ENCODE data around the gene CUL7. TPM values are rescaled to one million over a fixed set of nuclear protein-coding genes. Genes with fewer than 3 reads are reported as not detected.

CUL7 gene
- total and polyA plus RNA-seq, 10 of the 15 experiments (the other 5 are each of a cell fraction or from before 2014, with no cell fraction given): 0.66 to 18.4 (median 10.9) TPM

DNA sequence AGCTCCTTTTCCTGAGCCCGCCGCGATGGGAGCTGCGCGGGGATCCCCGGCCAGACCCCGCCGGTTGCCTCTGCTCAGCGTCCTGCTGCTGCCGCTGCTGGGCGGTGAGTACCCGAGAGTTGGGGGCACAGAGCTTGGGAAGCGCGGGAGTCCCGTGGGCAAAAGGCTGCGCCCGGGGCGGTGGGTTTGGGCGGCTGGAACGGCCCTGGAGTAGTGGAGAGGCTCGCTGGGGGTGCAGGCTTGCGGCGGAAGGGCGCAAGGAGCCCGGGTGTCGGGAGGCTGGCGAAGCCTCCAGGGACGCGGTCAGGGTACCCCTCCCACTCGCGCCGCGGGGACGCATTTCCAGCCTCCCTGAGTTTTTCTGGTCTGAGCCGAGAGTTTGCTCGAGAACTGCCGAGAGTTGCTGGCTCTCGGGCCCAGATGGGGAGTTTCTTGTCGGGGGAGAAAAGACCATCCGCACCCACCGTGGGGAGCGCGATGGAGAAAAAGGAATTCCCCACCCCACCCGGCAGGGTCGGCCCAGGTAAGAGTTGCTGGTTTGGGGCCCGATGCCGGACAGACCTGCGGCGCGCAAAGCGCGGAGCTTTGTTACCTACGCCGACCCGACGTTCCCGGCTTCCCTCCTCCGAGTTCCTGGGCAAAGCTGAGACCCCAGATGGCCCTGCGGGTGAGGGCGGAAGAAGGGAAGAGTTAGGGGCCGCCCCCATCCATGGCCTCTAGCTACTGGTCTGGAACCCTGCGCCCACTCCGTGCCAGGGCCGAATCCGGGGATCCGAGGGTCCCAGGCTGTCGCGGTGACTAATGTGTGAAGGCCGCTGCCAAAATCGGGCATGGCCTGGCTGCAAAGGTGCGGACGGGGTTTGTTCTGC is 23.0 kb upstream of the CUL7 start (continued):
- TF ChIP-seq IKZF2 (IDR thresholded peaks at IDR 0.05): 0 out of 4 replicates have a peak, but pooled peaks of 1 of the 2 experiments have one; percentile 19
- TF ChIP-seq NRF1 (conservative IDR thresholded peaks at IDR 0.05; ENCODE audit: low read depth, low read length): no peak
- TF ChIP-seq EED (IDR thresholded peaks at IDR 0.05; ENCODE audit: low read depth): 0 out of 2 replicates have a peak, but pooled peaks have one; percentile 7
- no peak for TF ChIP-seq ATF7 (IDR thresholded peaks at IDR 0.05; ENCODE audit: low read depth)
- no peak for TF ChIP-seq TCF12 (IDR thresholded peaks at IDR 0.05; ENCODE audit: low read depth, low read length)
- TF ChIP-seq HDAC6 (IDR thresholded peaks at IDR 0.05; ENCODE audit: unreplicated experiment): peak; percentile 100

GRCh38 chr6:43075670-43076463 is 22.2 kb upstream of the CUL7 start, which contains the start of gene PTK7:
PTK7 (plus strand) TSS chr6:43076314; CDS start chr6:43076489, 175 bp downstream.
- H4K20me1 ChIP-seq (ENCODE audit: control insufficient read depth, insufficient read depth): no peaks in the 10 kb centered on the region
- in situ Hi-C loops (cut with MboI): no loop called here
- no TSS peak for BruUV-seq (replicated peaks)
- H3K27me3 ChIP-seq (replicated peaks in 1 of 2; ENCODE audit: control insufficient read depth in 2 of 2, insufficient read depth in 2 of 2, low read length in 1 of 2): peaks cover 8 to 12% of the 10 kb centered on the region in 2 experiments; a peak in 3 of 4 replicates
- ChIA-PET POLR2A (interaction anchor here (0.5 kb wide), 1 partner anchor 10 kb away, joined by 5 read pairs; no protein-coding TSS in a partner anchor), CTCF (no interaction called here), RAD21 (ENCODE audit: unreplicated experiment) (interaction anchor here (0.8 kb wide), 1 partner anchor 27 kb away, joined by 3 read pairs; no protein-coding TSS in a partner anchor), SMC1A (ENCODE audit: uncharacterized antibody, unreplicated experiment) (interaction anchor here (0.6 kb wide), 1 partner anchor 26 kb away, joined by 3 read pairs; no protein-coding TSS in a partner anchor)
- TF ChIP-seq CHD1 (IDR thresholded peaks at IDR 0.05; ENCODE audit: low read depth, low read length): no peak
- no peak for TF ChIP-seq CHD2 (IDR thresholded peaks at IDR 0.05; ENCODE audit: borderline replicate concordance, low read depth, low read length)
- TF ChIP-seq TCF12 (IDR thresholded peaks at IDR 0.05; ENCODE audit: low read depth, low read length): no peak
- H3K9ac ChIP-seq (ENCODE audit: control insufficient read depth, insufficient read depth, low read length): no peak within 1 kb of the TSS
- H3K27ac ChIP-seq (ENCODE audit: control insufficient read depth, insufficient read depth): no peak within 1 kb of the TSS
- no peaks in the 10 kb centered on the region for H3K9me3 ChIP-seq (replicated peaks; ENCODE audit: control insufficient read depth, insufficient read depth, low read length)
- no peak for FAIRE-seq
- peaks cover 7% of the 10 kb centered on the region; the same call in 1 of the 2 replicates for H3K4me1 ChIP-seq (ENCODE audit: control insufficient read depth, insufficient read depth, low read length)
- no peaks in the 10 kb centered on the region for H3K36me3 ChIP-seq (ENCODE audit: control insufficient read depth in 2 of 2, insufficient read depth in 2 of 2, low read length in 1 of 2)
- intact Hi-C loops (cut with micrococcal nuclease; ENCODE audit: unreplicated experiment): no loop called here
- peak; percentile 73 for ATAC-seq
- H3K79me2 ChIP-seq (ENCODE audit: control insufficient read depth, insufficient read depth, low read length): no peaks in the 10 kb centered on the region
- DNase-seq (ENCODE audit: low read depth, low spot score): no peak
- peak within 1 kb of the TSS; percentile 52 for H3K4me3 ChIP-seq
- H3K4me2 ChIP-seq (ENCODE audit: control insufficient read depth, insufficient read depth): peak within 1 kb of the TSS; percentile 69
- WGBS (ENCODE audit: insufficient coverage, insufficient replicate concordance, low lambda C conversion rate, missing lambda C conversion rate): 10% methylated on average over 47 of the region's 60 CpGs
- peak within 1 kb of the TSS; percentile 33 for H2AFZ ChIP-seq (ENCODE audit: control insufficient read depth, low read depth, low read length)

Data from GM12878 (cell line).